ENCODE results near the gene FARP1. TPM values are rescaled to one million over a fixed set of nuclear protein-coding genes. Genes with fewer than 3 reads are reported as not detected.
A peak's percentile ranks its signal among the peaks of the same experiment; 100 is the strongest.

The FARP1 gene
- total and polyA plus RNA-seq, 2 donors = 5.8 to 7.5 TPM

GRCh38 chr13:98284679-98285078 is 141.8 kb downstream of the FARP1 start:
- peaks cover 0 to 5% of the 10 kb centered on the region in 2 donors for H3K4me1 ChIP-seq (ENCODE audit: control insufficient read depth in 2 of 2, insufficient read depth in 2 of 2, low read length in 2 of 2)
- WGBS = 92% methylated on average over 4 of the region's 4 CpGs
- no peak overlapping the region for H3K27ac ChIP-seq (ENCODE audit: low read depth in 1 of 2, low read length in 1 of 2)
- no peak for DNase-seq (ENCODE audit: low read depth in 6 of 9, low spot score in 9 of 9)
- H3K27me3 ChIP-seq (ENCODE audit: control insufficient read depth in 2 of 2, insufficient read depth in 1 of 2, low read length in 1 of 2) = no peaks in the 10 kb centered on the region
- H3K36me3 ChIP-seq (ENCODE audit: control insufficient read depth in 2 of 2, insufficient read depth in 2 of 2, low read length in 1 of 2) = no peaks in the 10 kb centered on the region
- peaks cover 0 to 2% of the 10 kb centered on the region in 2 donors for H3K9me3 ChIP-seq (ENCODE audit: control insufficient read depth in 2 of 2, insufficient read depth in 1 of 2, low read length in 1 of 2)
- H3K4me3 ChIP-seq (ENCODE audit: low read length in 2 of 2) = no peak overlapping the region

- 73% methylated on average over 4 of the region's 4 CpGs for WGBS
- Histone ChIP-seq H3K4me1 (ENCODE audit: control insufficient read depth in 2 of 2, insufficient read depth in 2 of 2, low read length in 2 of 2) (peaks cover 0 to 3% of the 10 kb centered on the region in 2 donors), H3K27me3 (ENCODE audit: control insufficient read depth in 2 of 2, insufficient read depth in 1 of 2, low read length in 1 of 2) (no peaks in the 10 kb centered on the region), H3K4me3 (ENCODE audit: low read length in 2 of 2) (no peak overlapping the region), H3K27ac (ENCODE audit: low read depth in 1 of 2, low read length in 1 of 2) (no peak overlapping the region), H3K36me3 (ENCODE audit: control insufficient read depth in 2 of 2, insufficient read depth in 2 of 2, low read length in 1 of 2) (no peaks in the 10 kb centered on the region), H3K9me3 (ENCODE audit: control insufficient read depth in 2 of 2, insufficient read depth in 1 of 2, low read length in 1 of 2) (no peaks in the 10 kb centered on the region)
- DNase-seq (ENCODE audit: low read depth in 6 of 9, low spot score in 9 of 9) = no peak
Observed at GRCh38 chr13:98285317-98285716, 142.4 kb downstream of the FARP1 start.

GRCh38 chr13:98285852-98286594 is 143.1 kb downstream of the FARP1 start:
- DNase-seq (ENCODE audit: low read depth in 6 of 9, low spot score in 9 of 9) = no peak
- WGBS = 90% methylated on average over 12 of the region's 12 CpGs
- Histone ChIP-seq H3K27me3 (ENCODE audit: control insufficient read depth in 2 of 2, insufficient read depth in 1 of 2, low read length in 1 of 2) (no peaks in the 10 kb centered on the region), H3K9me3 (ENCODE audit: control insufficient read depth in 2 of 2, insufficient read depth in 1 of 2, low read length in 1 of 2) (no peaks in the 10 kb centered on the region), H3K27ac (ENCODE audit: low read depth in 1 of 2, low read length in 1 of 2) (no peak overlapping the region), H3K36me3 (ENCODE audit: control insufficient read depth in 2 of 2, insufficient read depth in 2 of 2, low read length in 1 of 2) (no peaks in the 10 kb centered on the region), H3K4me1 (ENCODE audit: control insufficient read depth in 2 of 2, insufficient read depth in 2 of 2, low read length in 2 of 2) (peaks cover 0 to 3% of the 10 kb centered on the region in 2 donors), H3K4me3 (ENCODE audit: low read length in 2 of 2) (no peak overlapping the region)

GRCh38 chr13:98286799-98287198 is 143.9 kb downstream of the FARP1 start:
- H3K4me1 ChIP-seq (ENCODE audit: control insufficient read depth in 2 of 2, insufficient read depth in 2 of 2, low read length in 2 of 2) = peaks cover 0 to 3% of the 10 kb centered on the region in 2 donors
- no peaks in the 10 kb centered on the region for H3K27me3 ChIP-seq (ENCODE audit: control insufficient read depth in 2 of 2, insufficient read depth in 1 of 2, low read length in 1 of 2)
- WGBS = 95% methylated on average over 2 of the region's 2 CpGs
- peak in 1 of 9 donors; percentile 9 for DNase-seq (ENCODE audit: low read depth in 6 of 9, low spot score in 9 of 9)
- H3K36me3 ChIP-seq (ENCODE audit: control insufficient read depth in 2 of 2, insufficient read depth in 2 of 2, low read length in 1 of 2) = no peaks in the 10 kb centered on the region
- no peaks in the 10 kb centered on the region for H3K9me3 ChIP-seq (ENCODE audit: control insufficient read depth in 2 of 2, insufficient read depth in 1 of 2, low read length in 1 of 2)
- no peak overlapping the region for H3K4me3 ChIP-seq (ENCODE audit: low read length in 2 of 2)
- H3K27ac ChIP-seq (ENCODE audit: low read depth in 1 of 2, low read length in 1 of 2) = no peak overlapping the region

GRCh38 chr13:98288211-98288610 is 145.3 kb downstream of the FARP1 start:
- H3K36me3 ChIP-seq (ENCODE audit: control insufficient read depth in 2 of 2, insufficient read depth in 2 of 2, low read length in 1 of 2) = no peaks in the 10 kb centered on the region
- no peaks in the 10 kb centered on the region for H3K27me3 ChIP-seq (ENCODE audit: control insufficient read depth in 2 of 2, insufficient read depth in 1 of 2, low read length in 1 of 2)
- no peak for DNase-seq (ENCODE audit: low read depth in 6 of 9, low spot score in 9 of 9)
- H3K4me3 ChIP-seq (ENCODE audit: low read length in 2 of 2) = no peak overlapping the region
- WGBS = 96% methylated on average over 6 of the region's 6 CpGs
- H3K4me1 ChIP-seq (ENCODE audit: control insufficient read depth in 2 of 2, insufficient read depth in 2 of 2, low read length in 2 of 2) = peaks cover 0 to 3% of the 10 kb centered on the region in 2 donors
- H3K9me3 ChIP-seq (ENCODE audit: control insufficient read depth in 2 of 2, insufficient read depth in 1 of 2, low read length in 1 of 2) = no peaks in the 10 kb centered on the region
- H3K27ac ChIP-seq (ENCODE audit: low read depth in 1 of 2, low read length in 1 of 2) = no peak overlapping the region

GRCh38 chr13:98289339-98289945 is 146.5 kb downstream of the FARP1 start:
- H3K4me3 ChIP-seq (ENCODE audit: low read length in 2 of 2) = no peak overlapping the region
- H3K27me3 ChIP-seq (ENCODE audit: control insufficient read depth in 2 of 2, insufficient read depth in 1 of 2, low read length in 1 of 2) = no peaks in the 10 kb centered on the region
- H3K36me3 ChIP-seq (ENCODE audit: control insufficient read depth in 2 of 2, insufficient read depth in 2 of 2, low read length in 1 of 2) = no peaks in the 10 kb centered on the region
- no peak for DNase-seq (ENCODE audit: low read depth in 6 of 9, low spot score in 9 of 9)
- WGBS = 97% methylated on average over 14 of the region's 14 CpGs
- H3K9me3 ChIP-seq (ENCODE audit: control insufficient read depth in 2 of 2, insufficient read depth in 1 of 2, low read length in 1 of 2) = no peaks in the 10 kb centered on the region
- H3K27ac ChIP-seq (ENCODE audit: low read depth in 1 of 2, low read length in 1 of 2) = no peak overlapping the region
- peaks cover 0 to 3% of the 10 kb centered on the region in 2 donors for H3K4me1 ChIP-seq (ENCODE audit: control insufficient read depth in 2 of 2, insufficient read depth in 2 of 2, low read length in 2 of 2)

GRCh38 chr13:98290261-98290660 is 147.4 kb downstream of the FARP1 start:
- Histone ChIP-seq H3K4me3 (ENCODE audit: low read length in 2 of 2) (no peak overlapping the region), H3K4me1 (ENCODE audit: control insufficient read depth in 2 of 2, insufficient read depth in 2 of 2, low read length in 2 of 2) (peaks cover 0 to 3% of the 10 kb centered on the region in 2 donors), H3K27me3 (ENCODE audit: control insufficient read depth in 2 of 2, insufficient read depth in 1 of 2, low read length in 1 of 2) (no peaks in the 10 kb centered on the region), H3K9me3 (ENCODE audit: control insufficient read depth in 2 of 2, insufficient read depth in 1 of 2, low read length in 1 of 2) (no peaks in the 10 kb centered on the region), H3K36me3 (ENCODE audit: control insufficient read depth in 2 of 2, insufficient read depth in 2 of 2, low read length in 1 of 2) (no peaks in the 10 kb centered on the region), H3K27ac (ENCODE audit: low read depth in 1 of 2, low read length in 1 of 2) (no peak overlapping the region)
- DNase-seq (ENCODE audit: low read depth in 6 of 9, low spot score in 9 of 9) = no peak
- WGBS = 97% methylated on average over 3 of the region's 3 CpGs

GRCh38 chr13:98291658-98292057 is 148.8 kb downstream of the FARP1 start:
- H3K4me1 ChIP-seq (ENCODE audit: control insufficient read depth in 2 of 2, insufficient read depth in 2 of 2, low read length in 2 of 2) = no peaks in the 10 kb centered on the region
- 95% methylated on average over 2 of the region's 2 CpGs for WGBS
- no peaks in the 10 kb centered on the region for H3K36me3 ChIP-seq (ENCODE audit: control insufficient read depth in 2 of 2, insufficient read depth in 2 of 2, low read length in 1 of 2)
- H3K9me3 ChIP-seq (ENCODE audit: control insufficient read depth in 2 of 2, insufficient read depth in 1 of 2, low read length in 1 of 2) = no peaks in the 10 kb centered on the region
- no peak for DNase-seq (ENCODE audit: low read depth in 6 of 9, low spot score in 9 of 9)
- no peaks in the 10 kb centered on the region for H3K27me3 ChIP-seq (ENCODE audit: control insufficient read depth in 2 of 2, insufficient read depth in 1 of 2, low read length in 1 of 2)
- no peak overlapping the region for H3K4me3 ChIP-seq (ENCODE audit: low read length in 2 of 2)
- H3K27ac ChIP-seq (ENCODE audit: low read depth in 1 of 2, low read length in 1 of 2) = no peak overlapping the region

- DNase-seq (ENCODE audit: low read depth in 6 of 9, low spot score in 9 of 9) = no peak
- no peak overlapping the region for H3K27ac ChIP-seq (ENCODE audit: low read depth in 1 of 2, low read length in 1 of 2)
- 98% methylated on average over 2 of the region's 2 CpGs for WGBS
- no peaks in the 10 kb centered on the region for H3K4me1 ChIP-seq (ENCODE audit: control insufficient read depth in 2 of 2, insufficient read depth in 2 of 2, low read length in 2 of 2)
- no peaks in the 10 kb centered on the region for H3K36me3 ChIP-seq (ENCODE audit: control insufficient read depth in 2 of 2, insufficient read depth in 2 of 2, low read length in 1 of 2)
- H3K4me3 ChIP-seq (ENCODE audit: low read length in 2 of 2) = no peak overlapping the region
- H3K27me3 ChIP-seq (ENCODE audit: control insufficient read depth in 2 of 2, insufficient read depth in 1 of 2, low read length in 1 of 2) = no peaks in the 10 kb centered on the region
- no peaks in the 10 kb centered on the region for H3K9me3 ChIP-seq (ENCODE audit: control insufficient read depth in 2 of 2, insufficient read depth in 1 of 2, low read length in 1 of 2)
Observed at GRCh38 chr13:98293103-98293502, 150.2 kb downstream of the FARP1 start.

Data from thymus (tissue), 11 donors.